Mucosa of descending colon (tissue), 3 donors: Measurements from ENCODE around the gene SHMT2. TPM values are rescaled to one million over a fixed set of nuclear protein-coding genes. Genes with fewer than 3 reads are reported as not detected.

Experiments used
- ATAC-seq: fragments of 200-7000 bp; cut with Tn5 transposase; one replicate; pipeline ENCODE4 v1.9.1; 2020; ENCODE audit warnings: mild to moderate bottlenecking, moderate library complexity
- DNase-seq, 3 donors: peaks; one replicate each; pipeline ENCODE4 v3.0.0-alpha.2; 2020
- H3K36me3 ChIP-seq: fragments of 200-600 bp; one replicate; pipeline ENCODE4 v1.8.0; 2021; ENCODE audit warnings: low read depth, mild to moderate bottlenecking
- H3K4me1 ChIP-seq: fragments of 200-600 bp; one replicate; pipeline ENCODE4 v1.8.0; 2021; ENCODE audit warnings: low read depth, mild to moderate bottlenecking
- H3K4me3 ChIP-seq: fragments of 200-600 bp; one replicate; pipeline ENCODE4 v1.8.0; 2021; ENCODE audit warnings: mild to moderate bottlenecking
- H3K9me3 ChIP-seq: fragments of 200-600 bp; one replicate; pipeline ENCODE4 v1.8.0; 2021; ENCODE audit warnings: mild to moderate bottlenecking
- intact Hi-C, 2 donors: fragments of 100-400 bp; cut with DNase I in 1 of 2; cut with micrococcal nuclease in 1 of 2; formaldehyde crosslinking; loops; one replicate each; pipeline versions ENCODE4 v1.11.0 to v1.11.1; 2022; cut with DNase I, micrococcal nuclease
- total RNA-seq, 3 donors: library from RNA; stranded (reverse); fragmentation: NEBNext Ultra II Directional in 2 of 3; extraction: Animal tissue kit (Norgen Biotek cat#: 25700) in 2 of 3; gene quantifications; one replicate each; pipeline versions ENCODE4 v1.2.1 to v1.2.4, GENCODE V29; 2021 to 2023
- TF ChIP-seq, protein P1 (sequence below): fragments of 200-600 bp; IDR thresholded peaks from one replicate; pipeline ENCODE4 v1.8.0; 2022; ENCODE audit warnings: antibody characterized with exemption, mild to moderate bottlenecking
- donor health status: DM: no; HTN: no; CAD: no; lungs with moderate emphysema.
- donor health status: DM: no; HTN: no; CAD: no.
- donor health status: DM: no; HTN: yes; CAD: no.

The SHMT2 gene
- total RNA-seq, 3 donors from 2014 or later: 34.7 to 67.4 (median 40.9) TPM

DNA sequence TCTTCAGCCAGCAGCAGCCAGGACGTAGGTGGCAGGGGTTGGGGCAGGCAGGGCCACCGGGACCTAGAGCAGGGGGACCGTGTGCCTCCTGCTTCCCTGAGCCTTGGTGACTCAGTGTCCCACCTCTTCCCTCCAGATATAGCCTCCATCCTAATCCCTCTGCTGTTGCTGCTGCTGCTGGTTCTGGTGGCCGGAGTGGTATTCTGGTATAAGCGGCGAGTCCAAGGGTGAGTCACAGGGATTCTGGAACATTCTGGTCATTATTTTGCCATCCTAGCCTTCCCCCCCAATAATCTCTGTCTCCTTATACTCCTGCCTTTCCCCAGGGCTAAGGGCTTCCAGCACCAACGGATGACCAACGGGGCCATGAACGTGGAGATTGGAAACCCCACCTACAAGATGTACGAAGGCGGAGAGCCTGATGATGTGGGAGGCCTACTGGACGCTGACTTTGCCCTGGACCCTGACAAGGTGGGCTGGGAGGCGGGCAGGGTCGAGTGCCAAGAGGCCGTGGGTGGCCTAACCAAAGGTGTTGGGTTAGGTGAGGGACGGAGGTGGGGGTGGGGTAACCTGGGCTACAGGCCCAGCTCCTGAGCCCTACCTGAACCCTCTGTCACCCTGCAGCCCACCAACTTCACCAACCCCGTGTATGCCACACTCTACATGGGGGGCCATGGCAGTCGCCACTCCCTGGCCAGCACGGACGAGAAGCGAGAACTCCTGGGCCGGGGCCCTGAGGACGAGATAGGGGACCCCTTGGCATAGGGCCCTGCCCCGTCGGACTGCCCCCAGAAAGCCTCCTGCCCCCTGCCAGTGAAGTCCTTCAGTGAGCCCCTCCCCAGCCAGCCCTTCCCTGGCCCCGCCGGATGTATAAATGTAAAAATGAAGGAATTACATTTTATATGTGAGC, 17.5 kb upstream of the SHMT2 start:
- H3K36me3 ChIP-seq: no peaks in the 10 kb centered on the region
- DNase-seq (peak in 1 of 3 donors; percentile 53), ATAC-seq (no peak)
- H3K4me3 ChIP-seq: no peak overlapping the region
- intact Hi-C loops: no loop called here
- no peaks in the 10 kb centered on the region for H3K9me3 ChIP-seq
- TF ChIP-seq, protein P1, sequence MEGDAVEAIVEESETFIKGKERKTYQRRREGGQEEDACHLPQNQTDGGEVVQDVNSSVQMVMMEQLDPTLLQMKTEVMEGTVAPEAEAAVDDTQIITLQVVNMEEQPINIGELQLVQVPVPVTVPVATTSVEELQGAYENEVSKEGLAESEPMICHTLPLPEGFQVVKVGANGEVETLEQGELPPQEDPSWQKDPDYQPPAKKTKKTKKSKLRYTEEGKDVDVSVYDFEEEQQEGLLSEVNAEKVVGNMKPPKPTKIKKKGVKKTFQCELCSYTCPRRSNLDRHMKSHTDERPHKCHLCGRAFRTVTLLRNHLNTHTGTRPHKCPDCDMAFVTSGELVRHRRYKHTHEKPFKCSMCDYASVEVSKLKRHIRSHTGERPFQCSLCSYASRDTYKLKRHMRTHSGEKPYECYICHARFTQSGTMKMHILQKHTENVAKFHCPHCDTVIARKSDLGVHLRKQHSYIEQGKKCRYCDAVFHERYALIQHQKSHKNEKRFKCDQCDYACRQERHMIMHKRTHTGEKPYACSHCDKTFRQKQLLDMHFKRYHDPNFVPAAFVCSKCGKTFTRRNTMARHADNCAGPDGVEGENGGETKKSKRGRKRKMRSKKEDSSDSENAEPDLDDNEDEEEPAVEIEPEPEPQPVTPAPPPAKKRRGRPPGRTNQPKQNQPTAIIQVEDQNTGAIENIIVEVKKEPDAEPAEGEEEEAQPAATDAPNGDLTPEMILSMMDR: no peak
- peaks cover 15% of the 10 kb centered on the region for H3K4me1 ChIP-seq

DNA sequence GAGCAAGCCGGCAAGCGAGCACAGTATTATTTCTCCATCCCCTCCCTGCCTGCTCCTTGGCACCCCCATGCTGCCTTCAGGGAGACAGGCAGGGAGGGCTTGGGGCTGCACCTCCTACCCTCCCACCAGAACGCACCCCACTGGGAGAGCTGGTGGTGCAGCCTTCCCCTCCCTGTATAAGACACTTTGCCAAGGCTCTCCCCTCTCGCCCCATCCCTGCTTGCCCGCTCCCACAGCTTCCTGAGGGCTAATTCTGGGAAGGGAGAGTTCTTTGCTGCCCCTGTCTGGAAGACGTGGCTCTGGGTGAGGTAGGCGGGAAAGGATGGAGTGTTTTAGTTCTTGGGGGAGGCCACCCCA, 16.8 kb upstream of the SHMT2 start:
- DNase-seq: no peak
- no peaks in the 10 kb centered on the region for H3K36me3 ChIP-seq
- intact Hi-C loops: no loop called here
- peaks cover 19% of the 10 kb centered on the region for H3K4me1 ChIP-seq
- no peak for ATAC-seq
- H3K9me3 ChIP-seq: no peaks in the 10 kb centered on the region
- H3K4me3 ChIP-seq: no peak overlapping the region
- TF ChIP-seq, protein P1: no peak

DNA sequence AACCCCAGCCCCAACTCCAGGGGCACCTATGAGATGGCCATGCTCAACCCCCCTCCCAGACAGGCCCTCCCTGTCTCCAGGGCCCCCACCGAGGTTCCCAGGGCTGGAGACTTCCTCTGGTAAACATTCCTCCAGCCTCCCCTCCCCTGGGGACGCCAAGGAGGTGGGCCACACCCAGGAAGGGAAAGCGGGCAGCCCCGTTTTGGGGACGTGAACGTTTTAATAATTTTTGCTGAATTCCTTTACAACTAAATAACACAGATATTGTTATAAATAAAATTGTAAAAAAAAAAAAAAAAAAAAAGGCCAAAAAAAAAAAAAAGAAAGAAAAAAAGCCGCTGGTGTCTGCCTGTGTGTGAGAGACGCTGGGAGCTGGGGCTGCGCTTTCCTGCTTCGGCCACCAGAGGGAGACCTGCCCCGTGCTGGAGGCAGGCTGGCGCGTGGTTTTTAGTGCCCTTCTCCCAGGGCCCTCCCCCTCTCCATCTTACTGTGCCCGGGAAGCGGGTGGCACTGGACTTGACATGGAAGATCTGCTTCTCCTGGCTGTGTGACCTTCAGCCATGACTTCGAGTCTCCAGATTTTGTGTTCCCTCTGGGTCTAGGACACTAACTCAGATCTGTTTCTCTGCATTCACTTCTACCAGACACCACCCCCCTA, 16.3 kb upstream of the SHMT2 start:
- no peaks in the 10 kb centered on the region for H3K9me3 ChIP-seq
- TF ChIP-seq, protein P1: peak; percentile 99
- H3K4me3 ChIP-seq: no peak overlapping the region
- intact Hi-C loops: no loop called here
- peaks cover 19% of the 10 kb centered on the region for H3K4me1 ChIP-seq
- DNase-seq (peak; percentile 87 to 92 (median 91)), ATAC-seq (peak; percentile 84)
- H3K36me3 ChIP-seq: no peaks in the 10 kb centered on the region

DNA sequence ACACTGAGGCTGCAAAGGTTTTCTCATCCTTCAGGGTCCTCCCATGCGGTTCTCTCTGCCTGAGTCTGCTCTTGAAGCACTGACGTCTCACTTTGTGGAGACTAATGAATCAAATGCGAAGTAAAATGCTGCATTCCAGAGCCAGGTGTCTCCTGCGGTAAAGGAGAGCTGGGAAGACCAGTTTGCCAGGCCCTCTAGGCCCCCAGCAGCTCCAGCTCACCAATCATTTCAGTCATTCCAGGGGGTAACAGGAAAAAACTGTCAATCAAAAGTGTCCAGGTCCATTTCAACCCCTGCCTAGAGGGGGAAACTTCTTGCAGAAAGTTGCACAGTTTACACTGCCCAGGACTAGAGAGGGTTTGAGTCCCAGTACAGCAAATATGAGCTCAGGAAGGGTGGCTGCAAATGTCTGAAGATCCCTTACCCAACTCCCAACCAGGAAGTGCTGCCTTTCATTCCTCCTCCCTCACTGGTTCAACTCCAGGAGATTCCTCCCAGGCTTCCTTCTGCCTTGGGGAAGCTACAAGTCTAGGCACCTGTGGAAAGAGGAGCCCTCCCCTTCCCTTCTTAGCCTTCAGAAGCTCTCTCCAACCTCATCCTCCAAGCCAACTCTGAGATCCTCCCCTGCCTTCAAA, 15.6 kb upstream of the SHMT2 start:
- TF ChIP-seq, protein P1: no peak
- Histone ChIP-seq H3K9me3 (no peaks in the 10 kb centered on the region), H3K4me1 (peaks cover 19% of the 10 kb centered on the region), H3K36me3 (no peaks in the 10 kb centered on the region), H3K4me3 (no peak overlapping the region)
- ATAC-seq (peak; percentile 3), DNase-seq (no peak)
- intact Hi-C loops: no loop called here

DNA sequence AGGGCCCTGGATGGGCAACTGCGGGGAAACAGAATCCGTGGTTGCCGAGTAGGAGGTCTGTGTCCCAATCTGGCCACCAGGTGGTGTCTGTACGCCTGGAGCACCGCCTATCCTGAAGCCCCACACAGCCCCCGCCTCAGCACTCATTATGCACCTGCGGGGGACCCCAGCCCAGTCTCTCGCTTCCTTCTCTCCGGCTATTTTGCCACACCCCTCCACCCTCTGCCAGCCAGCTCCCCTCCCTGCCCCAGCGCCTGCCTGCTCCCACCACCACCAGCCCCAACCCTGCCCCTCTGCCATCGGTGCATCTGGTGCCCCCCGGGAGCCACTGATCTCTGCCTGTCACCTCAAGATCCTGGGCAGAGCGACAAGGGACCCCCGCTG, 15.1 kb upstream of the SHMT2 start:
- Histone ChIP-seq H3K4me1 (peaks cover 19% of the 10 kb centered on the region), H3K36me3 (no peaks in the 10 kb centered on the region), H3K9me3 (no peaks in the 10 kb centered on the region), H3K4me3 (no peak overlapping the region)
- intact Hi-C loops: no loop called here
- TF ChIP-seq, protein P1: peak; percentile 50
- peak in 2 of 3 donors; percentile 66 to 69 for DNase-seq
- peak; percentile 61 for ATAC-seq
